GM18870 (cell line): ENCODE measurements around the gene EEF1E1.
"Not testable (repeated sequence)": the region's sequence is repeated elsewhere in the genome, so short reads cannot be mapped to it uniquely, and the experiment has no call there.

ENCODE experiments used
- ATAC-seq: cut with Tn5 transposase; IDR thresholded peaks from one replicate; pipeline ENCODE4 v1.9.1; 2021; ENCODE audit warnings: moderate library complexity; ENCODE audit not compliant: unreplicated experiment

Gene EEF1E1

DNA sequence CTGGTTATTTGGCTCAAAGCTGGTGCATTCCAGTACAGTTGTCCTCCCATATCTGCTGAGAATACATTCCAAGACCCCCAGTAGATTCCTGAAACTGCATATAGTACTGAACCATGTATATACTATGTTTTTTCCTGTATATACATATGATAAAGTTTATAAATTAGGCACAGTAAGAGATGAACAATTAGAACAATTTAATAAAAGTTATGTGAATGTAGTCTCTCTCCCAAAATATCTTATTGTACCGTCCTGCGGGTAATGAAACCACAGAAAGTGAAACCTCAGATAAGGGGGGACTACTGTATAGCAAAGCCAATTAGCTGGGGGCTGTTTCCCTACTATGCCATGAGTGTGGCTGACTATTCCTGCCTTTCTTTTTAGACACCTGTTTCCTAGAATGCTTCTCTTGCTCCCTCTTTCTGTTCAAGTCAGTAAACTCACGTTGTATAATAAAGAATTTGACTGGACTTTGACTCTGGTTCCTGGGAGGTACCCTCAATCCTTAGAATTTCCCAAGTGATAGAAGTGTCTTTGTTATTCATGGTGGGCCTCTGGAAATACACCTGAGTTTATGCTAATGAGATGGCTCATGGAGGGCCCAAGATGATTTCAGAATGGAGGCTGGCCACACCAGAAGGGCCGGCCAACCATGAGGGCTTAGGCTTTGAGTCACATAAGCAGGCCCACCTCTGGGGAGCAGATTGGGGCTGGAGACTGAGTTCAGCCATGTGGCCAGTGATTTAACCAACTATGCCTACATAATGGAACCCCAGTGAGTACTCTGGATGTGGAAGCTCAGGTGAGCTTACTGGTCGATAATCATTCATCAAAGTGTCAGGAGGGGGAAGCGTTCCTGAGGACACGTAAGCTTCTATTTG lies 37.5 kb downstream of the EEF1E1 start:
- ATAC-seq = peak; percentile 1

DNA sequence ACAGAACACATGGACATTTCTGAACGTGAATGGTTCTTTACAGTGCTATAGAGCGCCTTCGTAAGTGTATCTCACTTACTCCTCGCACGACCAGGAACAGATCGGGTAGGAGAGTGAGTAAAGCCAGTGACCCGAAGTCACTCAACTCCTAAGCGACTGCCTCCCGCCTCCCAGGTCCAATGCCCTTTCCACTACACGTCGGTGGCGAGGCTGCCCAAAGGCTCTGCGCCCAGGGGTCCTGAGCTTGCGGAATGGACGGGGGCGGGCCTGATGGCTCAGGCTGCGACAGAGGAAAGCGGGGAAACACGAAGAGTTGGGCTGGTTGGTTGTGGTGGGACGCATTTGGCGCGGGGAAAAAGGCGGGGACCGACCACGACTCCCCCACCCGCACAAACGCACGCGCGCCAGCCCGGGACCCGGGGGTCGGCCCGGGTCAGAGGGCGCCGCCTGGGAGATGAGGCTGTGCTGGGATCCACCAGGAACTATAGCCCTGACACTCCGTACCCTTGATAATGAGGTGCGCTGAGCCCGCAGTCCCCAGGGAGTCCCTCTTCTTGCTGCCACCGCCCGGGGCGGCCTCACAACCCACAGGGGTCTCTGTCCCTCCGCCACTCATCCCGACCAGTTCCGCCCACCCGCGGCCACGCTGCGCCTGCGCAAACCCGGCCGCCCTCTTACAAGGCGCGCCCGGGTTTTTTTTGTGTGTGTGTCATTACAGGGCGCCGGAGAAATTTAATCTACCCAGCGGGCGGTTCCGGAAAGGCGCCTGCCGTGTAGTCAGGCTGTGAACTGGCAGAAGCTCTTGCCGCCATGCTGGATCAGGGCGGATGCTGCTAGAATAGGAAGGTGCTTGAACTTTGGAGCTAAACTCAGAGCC lies 38.3 kb downstream of the EEF1E1 start, which contains the start of gene BLOC1S5:
TSS of gene BLOC1S5 (minus strand) at position 629 of the 877 bp plus-strand sequence. CDS start at position 616, 13 bp downstream.
- peak; percentile 83 for ATAC-seq

DNA sequence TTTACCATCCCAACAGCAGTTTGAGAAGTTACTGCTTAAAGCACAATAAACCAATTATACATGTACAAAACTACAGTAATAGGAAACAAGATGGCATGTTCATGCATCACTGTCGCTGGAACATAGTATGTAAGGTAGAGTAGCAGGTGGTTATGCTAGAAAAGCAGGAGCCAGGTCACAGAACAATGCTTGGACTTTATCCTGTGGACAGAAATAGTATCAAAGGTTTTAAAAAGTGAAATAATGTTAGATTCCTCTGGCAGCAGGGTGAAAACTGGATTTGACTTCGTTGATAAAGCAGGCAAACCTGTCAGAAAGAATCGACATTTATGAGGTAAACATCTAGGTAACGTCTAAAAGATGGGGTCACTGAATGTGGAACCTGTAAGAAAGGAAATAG lies 40.6 kb downstream of the EEF1E1 start:
- no peak for ATAC-seq

DNA sequence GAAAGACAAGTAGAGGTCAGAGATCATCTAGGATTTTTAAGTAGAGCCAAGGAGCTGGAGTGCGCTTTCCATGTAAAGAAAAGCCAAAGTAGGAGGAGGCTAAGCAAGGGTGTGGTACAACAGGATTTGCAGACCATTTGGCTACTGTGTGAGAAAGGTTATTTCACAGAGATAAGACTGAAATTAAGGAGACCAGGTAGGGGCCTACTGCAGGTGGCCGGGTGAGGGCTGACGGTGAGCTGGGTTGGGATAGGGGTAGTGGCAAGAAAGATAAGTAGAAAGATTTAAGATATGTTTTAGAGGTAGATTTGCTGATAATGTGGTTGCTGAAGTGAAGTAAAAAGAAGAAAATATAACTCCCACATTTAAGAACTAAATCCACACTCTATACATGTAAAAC lies 42.0 kb downstream of the EEF1E1 start:
- no peak for ATAC-seq

DNA sequence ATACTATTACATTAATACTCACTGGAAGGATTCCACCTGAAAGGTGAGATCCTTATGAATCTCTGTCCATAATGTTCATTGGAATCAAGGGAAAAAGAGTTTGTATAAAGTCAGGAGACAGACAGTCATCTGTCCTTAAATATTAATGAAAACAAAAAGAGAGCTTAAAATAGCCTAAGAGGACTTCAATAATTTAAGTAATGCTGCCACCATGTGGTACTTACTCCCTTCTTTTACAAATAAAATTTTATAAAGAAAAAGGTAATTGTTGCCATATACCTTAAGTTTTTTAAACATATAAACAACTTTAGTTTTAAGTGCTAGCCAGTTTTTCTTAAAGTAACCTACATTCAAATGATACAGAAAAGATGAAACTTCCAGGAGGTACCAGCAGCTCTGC lies 43.2 kb downstream of the EEF1E1 start:
- ATAC-seq = no peak

DNA sequence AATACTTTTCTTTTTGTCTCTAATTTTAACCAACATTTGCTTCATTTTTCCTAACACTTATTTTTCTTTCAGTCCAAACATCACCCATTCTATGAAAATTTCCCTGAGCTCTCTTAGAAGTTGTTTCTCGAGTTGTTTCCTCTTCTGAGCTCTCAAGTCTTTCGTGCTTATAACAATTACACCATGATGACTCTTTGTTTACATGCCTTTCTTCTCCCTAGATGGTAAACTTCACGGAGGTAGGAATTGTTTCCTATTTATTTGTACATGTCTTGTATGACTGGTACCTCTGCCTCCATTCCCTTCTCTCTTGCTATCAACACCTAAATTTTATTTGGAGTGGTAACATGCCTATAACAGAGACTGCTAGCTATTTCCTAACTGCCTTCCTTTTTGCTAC lies 44.6 kb downstream of the EEF1E1 start:
- no peak for ATAC-seq

DNA sequence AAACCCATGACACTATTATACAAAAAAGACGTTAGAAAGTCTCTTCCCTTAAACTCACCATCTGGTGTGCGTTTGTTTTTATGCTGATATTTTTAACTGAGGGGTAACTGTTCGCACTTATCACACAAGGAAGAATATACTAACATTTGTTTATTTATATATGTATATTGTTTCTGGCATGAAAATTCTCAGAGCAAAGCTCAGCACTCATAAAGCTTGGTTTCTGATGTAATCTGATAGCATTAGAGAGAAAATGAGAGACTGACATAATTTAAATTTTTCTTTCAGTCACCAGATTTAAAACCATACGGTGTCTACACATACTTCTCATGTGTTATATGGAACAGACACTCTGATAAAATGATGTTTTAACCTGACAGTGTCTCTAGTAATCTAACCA lies 45.1 kb downstream of the EEF1E1 start:
- ATAC-seq = no peak

DNA sequence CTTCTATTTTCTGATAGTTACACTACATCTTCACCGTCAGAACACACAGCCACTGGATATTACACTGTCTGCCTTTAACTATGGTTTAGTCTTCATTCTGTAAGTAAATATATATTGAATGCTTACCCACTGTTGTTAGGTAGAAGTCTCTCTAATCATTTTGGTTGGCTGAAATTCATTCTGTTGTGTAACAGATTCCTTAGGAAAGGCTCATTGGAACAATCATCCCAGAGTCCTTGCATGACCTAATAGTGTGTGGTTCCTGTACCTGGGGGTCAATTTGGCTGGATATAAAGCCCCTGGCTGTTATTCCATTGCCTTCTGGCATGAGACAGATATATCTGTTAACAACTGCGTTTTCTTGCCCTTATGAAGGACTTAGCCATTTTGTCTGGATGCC lies 48.1 kb downstream of the EEF1E1 start:
- no peak for ATAC-seq

DNA sequence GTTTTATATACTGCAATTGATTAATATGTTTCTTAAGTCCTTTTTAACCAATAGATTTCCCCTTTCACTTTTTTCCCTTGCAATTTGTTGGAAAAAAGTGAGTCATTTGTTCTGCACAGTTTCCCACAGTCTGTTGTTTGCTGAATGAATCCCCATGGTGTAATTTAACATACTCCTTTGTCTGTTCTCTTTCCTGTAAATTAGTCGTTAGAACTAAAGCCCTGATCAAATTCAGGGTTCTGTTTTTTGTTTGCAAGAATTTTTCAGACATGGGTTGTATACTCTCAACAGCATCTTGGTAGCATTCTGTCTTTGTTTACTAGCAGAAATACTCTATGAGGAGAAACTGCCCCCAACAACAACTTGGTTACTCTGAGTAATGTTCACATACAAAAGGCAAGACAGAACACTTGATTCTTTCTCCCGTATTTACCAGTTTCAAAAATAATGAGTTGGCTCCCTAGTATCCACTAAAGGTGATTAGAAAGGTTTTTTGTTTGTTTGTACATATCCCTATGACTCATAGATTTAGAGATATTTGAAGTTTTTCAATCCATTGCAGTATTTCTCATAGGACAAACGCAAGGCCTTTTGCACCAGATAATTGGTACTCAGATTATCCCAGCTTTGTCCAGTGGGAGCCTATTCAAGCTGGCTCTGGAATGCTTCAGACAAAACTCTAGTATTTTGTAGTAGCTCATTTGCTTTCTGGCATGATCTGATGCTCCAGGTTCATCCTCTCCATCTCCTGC lies 54.6 kb downstream of the EEF1E1 start:
- no peak for ATAC-seq

DNA sequence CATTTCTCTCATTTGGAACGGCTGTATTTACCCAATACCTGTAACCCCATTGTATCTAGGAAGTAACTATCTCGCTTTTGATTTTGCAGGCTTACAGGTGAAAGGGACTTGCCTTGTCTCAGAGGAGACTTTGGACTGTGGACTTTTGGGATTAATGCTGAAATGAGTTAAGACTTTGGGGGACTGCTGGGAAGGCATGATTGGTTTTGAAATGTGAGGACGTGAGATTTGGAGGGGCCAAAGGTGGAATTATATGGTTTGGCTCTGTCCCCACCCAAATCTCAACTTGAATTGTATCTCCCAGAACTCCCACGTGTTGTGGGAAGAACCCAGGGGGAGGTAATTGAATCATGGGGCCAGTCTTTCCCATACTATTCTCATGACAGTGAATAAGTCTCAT lies 56.6 kb downstream of the EEF1E1 start:
- not testable (repeated sequence) for ATAC-seq

DNA sequence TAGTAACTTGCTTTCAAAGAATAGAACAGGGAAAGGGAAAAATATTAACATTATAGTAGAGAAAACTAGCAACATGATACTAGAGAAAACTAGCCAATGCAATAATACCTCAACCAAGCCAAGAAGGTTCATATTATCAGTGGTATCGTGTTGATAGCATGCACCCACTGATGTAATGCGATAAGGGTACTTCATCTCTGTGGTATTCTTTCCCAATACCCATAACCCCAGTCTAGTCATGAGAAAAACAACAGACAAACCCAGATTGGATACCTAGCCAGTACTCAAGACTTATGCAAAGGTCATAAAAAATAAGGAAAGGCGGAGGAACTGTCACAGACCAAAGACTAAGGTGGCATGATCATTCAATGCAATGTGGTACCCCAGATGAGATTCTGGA lies 59.1 kb downstream of the EEF1E1 start:
- no peak for ATAC-seq

DNA sequence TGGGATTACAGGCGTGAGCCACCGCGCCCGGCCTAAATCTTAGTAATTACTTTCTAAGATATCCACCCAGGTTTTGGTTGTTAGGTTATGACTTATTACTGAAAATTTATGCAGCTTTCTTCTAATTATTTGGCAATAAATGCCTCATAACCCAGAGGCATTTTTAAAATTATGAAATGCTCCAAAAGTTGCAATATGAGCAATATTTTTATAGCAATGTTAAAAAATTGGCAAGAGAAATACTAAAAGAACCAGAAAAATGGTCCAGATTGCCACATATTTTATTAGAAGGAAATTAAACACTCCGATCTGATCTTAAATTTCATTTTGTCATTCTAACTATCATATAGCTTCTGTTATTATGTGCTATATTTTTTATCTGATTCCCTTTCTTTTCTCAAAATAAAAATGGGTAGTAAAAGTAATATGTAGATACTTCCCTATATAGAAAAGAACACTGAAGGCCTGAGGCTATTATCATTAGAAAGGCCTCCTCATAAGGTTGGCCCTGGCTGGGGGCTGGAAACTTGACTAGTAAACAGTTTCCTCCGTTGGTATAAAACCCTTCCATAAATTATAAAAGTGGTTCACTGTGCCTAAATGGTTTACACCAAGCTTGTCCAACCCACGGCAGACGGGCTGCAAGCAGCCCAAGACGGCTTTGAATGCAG lies 60.3 kb downstream of the EEF1E1 start:
- ATAC-seq = no peak

DNA sequence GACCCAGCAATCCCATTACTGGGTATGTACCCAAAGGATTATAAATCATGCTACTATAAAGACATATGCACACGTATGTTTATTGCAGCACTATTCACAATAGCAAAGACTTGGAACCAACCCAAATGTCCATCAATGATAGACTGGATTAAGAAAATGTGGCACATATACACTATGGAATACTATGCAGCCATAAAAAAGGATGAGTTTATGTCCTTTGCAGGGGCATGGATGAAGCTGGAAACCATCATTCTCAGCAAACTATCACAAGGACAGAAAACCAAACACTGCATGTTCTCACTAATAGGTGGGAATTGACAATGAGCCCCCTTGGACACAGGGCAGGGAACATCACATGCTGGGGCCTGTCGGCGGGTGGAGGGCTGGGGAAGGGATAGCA lies 68.2 kb downstream of the EEF1E1 start:
- ATAC-seq = not testable (repeated sequence)

DNA sequence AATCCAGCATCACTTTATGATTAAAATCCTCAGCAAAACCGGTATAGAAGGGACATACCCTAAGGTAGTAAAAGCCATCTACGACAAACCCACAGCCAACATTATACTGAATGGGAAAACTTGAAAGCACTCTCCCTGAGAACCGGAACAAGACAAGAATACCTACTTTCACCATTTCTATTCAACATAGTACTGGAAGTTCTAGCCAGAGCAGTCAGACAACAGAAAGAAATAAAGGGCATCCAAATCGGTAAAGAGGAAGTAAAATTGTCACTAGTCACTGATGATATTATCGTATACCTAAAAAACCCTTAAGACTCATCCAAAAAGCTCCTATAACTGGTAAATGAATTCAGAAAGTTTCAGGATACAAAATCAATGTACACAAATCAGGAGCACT lies 71.4 kb downstream of the EEF1E1 start:
- no peak for ATAC-seq
